Trophoblast cell (in vitro differentiated cells and primary cell): ENCODE measurements around the gene PLCB2.

Experiments used
- DNase-seq, 2 donors: peaks; one replicate each; pipeline ENCODE4 v3.0.0-alpha.2; 2016
- H2AFZ ChIP-seq: 2 replicates; pipeline ENCODE4 v1.6.1; 2013; ENCODE audit warnings: low read length, moderate library complexity, mild to moderate bottlenecking; ENCODE audit not compliant: insufficient read depth, poor library complexity
- H2AK5ac ChIP-seq: 2 replicates; pipeline ENCODE4 v1.6.1; 2013; ENCODE audit warnings: mild to moderate bottlenecking, low read length
- H2BK120ac ChIP-seq: 2 replicates; pipeline ENCODE4 v1.6.1; 2013; ENCODE audit warnings: low read length, mild to moderate bottlenecking, moderate library complexity; ENCODE audit not compliant: insufficient read depth, poor library complexity
- H2BK12ac ChIP-seq: 2 replicates; pipeline ENCODE4 v1.6.1; 2013; ENCODE audit warnings: mild to moderate bottlenecking, low read length, moderate library complexity
- H2BK5ac ChIP-seq: 2 replicates; pipeline ENCODE4 v1.6.1; 2013; ENCODE audit warnings: low read length, low read depth, moderate library complexity, mild to moderate bottlenecking; ENCODE audit not compliant: poor library complexity
- H3K14ac ChIP-seq: 2 replicates; pipeline ENCODE4 v1.6.1; 2013; ENCODE audit warnings: mild to moderate bottlenecking, low read length
- H3K18ac ChIP-seq: 2 replicates; pipeline ENCODE4 v1.6.1; 2013; ENCODE audit warnings: mild to moderate bottlenecking, low read length
- H3K23ac ChIP-seq: 2 replicates; pipeline ENCODE4 v1.6.1; 2013; ENCODE audit warnings: low read length
- H3K27ac ChIP-seq: 2 replicates; pipeline ENCODE4 v1.5.1; 2013; ENCODE audit warnings: low read depth, mild to moderate bottlenecking, inconsistent platforms, low read length, moderate library complexity
- H3K27me3 ChIP-seq: 2 replicates; pipeline ENCODE4 v1.6.1; 2013; ENCODE audit warnings: inconsistent platforms, mild to moderate bottlenecking, low read length, moderate library complexity; ENCODE audit not compliant: insufficient read depth
- H3K36me3 ChIP-seq, 2 experiments: 1 replicate in 1 of 2; 2 replicates in 1 of 2; pipeline ENCODE4 v1.6.1; 2013; ENCODE audit warnings: low read length in 2 of 2, mild to moderate bottlenecking in 2 of 2, moderate library complexity in 1 of 2; ENCODE audit not compliant: insufficient read depth in 2 of 2, control insufficient read depth in 1 of 2
- H3K4ac ChIP-seq: 2 replicates; pipeline ENCODE4 v1.6.1; 2013; ENCODE audit warnings: low read depth, mild to moderate bottlenecking, low read length, moderate library complexity
- H3K4me1 ChIP-seq, 2 experiments: 1 replicate in 1 of 2; 2 replicates in 1 of 2; pipeline ENCODE4 v1.6.1; 2013; ENCODE audit warnings: low read length in 2 of 2, mild to moderate bottlenecking in 2 of 2, moderate library complexity in 1 of 2; ENCODE audit not compliant: insufficient read depth in 2 of 2, control insufficient read depth in 1 of 2
- H3K4me2 ChIP-seq: 2 replicates; pipeline ENCODE4 v1.6.1; 2013; ENCODE audit warnings: inconsistent platforms, mild to moderate bottlenecking, low read length, moderate library complexity
- H3K4me3 ChIP-seq: 2 replicates; pipeline ENCODE4 v1.5.1; 2013; ENCODE audit warnings: mild to moderate bottlenecking, low read depth, low read length, inconsistent platforms
- H3K79me1 ChIP-seq: one replicate; pipeline ENCODE4 v1.6.1; 2013; ENCODE audit warnings: low read length
- H3K79me2 ChIP-seq: 2 replicates; pipeline ENCODE4 v1.6.1; 2013; ENCODE audit warnings: low read length, mild to moderate bottlenecking; ENCODE audit not compliant: control insufficient read depth, insufficient read depth, poor library complexity
- H3K9ac ChIP-seq: 2 replicates; pipeline ENCODE4 v1.6.1; 2013; ENCODE audit warnings: mild to moderate bottlenecking, low read length
- H3K9me3 ChIP-seq: 2 replicates; pipeline ENCODE4 v1.6.1; 2013; ENCODE audit warnings: low read depth, mild to moderate bottlenecking, control low read depth, inconsistent platforms, low read length; ENCODE audit not compliant: insufficient read depth
- H4K12ac ChIP-seq: 2 replicates; pipeline ENCODE4 v1.6.1; 2013; ENCODE audit warnings: low read depth, mild to moderate bottlenecking, low read length, moderate library complexity
- H4K8ac ChIP-seq: 2 replicates; pipeline ENCODE4 v1.6.1; 2013; ENCODE audit warnings: low read depth, mild to moderate bottlenecking, low read length, moderate library complexity
- H4K91ac ChIP-seq: one replicate; pipeline ENCODE4 v1.6.1; 2013; ENCODE audit warnings: low read depth, mild to moderate bottlenecking, low read length, moderate library complexity
- WGBS: extraction: QIAGEN DNeasy Blood & Tissue Kit; methylation state at CpG from one replicate; pipeline ENCODE4 v1.1.7; 2013; ENCODE audit warnings: missing lambda C conversion rate; ENCODE audit not compliant: insufficient read length, insufficient coverage; ENCODE audit errors: extremely low coverage; 5-methylcytosine and 5-hydroxymethylcytosine counted together

The PLCB2 gene

GRCh38 chr15:40328751-40329150, 21.0 kb upstream of the PLCB2 start:
- no peak overlapping the region for H3K9ac ChIP-seq
- no peak overlapping the region for H2AFZ ChIP-seq
- H3K27me3 ChIP-seq, result no peaks in the 10 kb centered on the region
- H3K4ac ChIP-seq, result peak overlapping the region; percentile 1
- peak overlapping the region; percentile 5 for H4K8ac ChIP-seq
- peak overlapping the region; percentile 75 for H4K91ac ChIP-seq
- peak overlapping the region; percentile 30 for H3K18ac ChIP-seq
- H3K9me3 ChIP-seq, result no peaks in the 10 kb centered on the region
- peak overlapping the region; percentile 36 for H2AK5ac ChIP-seq
- peak overlapping the region; percentile 75 for H2BK5ac ChIP-seq
- WGBS, result no CpG with 5 or more reads among the region's 5 CpGs
- peaks cover 5% of the 10 kb centered on the region for H3K79me2 ChIP-seq
- peak overlapping the region; percentile 12 for H2BK12ac ChIP-seq
- peaks cover 0 to 8% of the 10 kb centered on the region in 2 experiments for H3K36me3 ChIP-seq
- H3K27ac ChIP-seq, result peak overlapping the region; percentile 93
- H3K4me1 ChIP-seq, result peaks cover 36 to 57% of the 10 kb centered on the region in 2 experiments
- no peak overlapping the region for H3K4me3 ChIP-seq
- no peak for DNase-seq
- H3K23ac ChIP-seq, result no peak overlapping the region
- H3K4me2 ChIP-seq, result peak overlapping the region; percentile 54
- H3K14ac ChIP-seq, result peak overlapping the region; percentile 18
- H3K79me1 ChIP-seq, result peaks cover 48% of the 10 kb centered on the region
- peak overlapping the region; percentile 84 for H2BK120ac ChIP-seq
- no peak overlapping the region for H4K12ac ChIP-seq

DNA sequence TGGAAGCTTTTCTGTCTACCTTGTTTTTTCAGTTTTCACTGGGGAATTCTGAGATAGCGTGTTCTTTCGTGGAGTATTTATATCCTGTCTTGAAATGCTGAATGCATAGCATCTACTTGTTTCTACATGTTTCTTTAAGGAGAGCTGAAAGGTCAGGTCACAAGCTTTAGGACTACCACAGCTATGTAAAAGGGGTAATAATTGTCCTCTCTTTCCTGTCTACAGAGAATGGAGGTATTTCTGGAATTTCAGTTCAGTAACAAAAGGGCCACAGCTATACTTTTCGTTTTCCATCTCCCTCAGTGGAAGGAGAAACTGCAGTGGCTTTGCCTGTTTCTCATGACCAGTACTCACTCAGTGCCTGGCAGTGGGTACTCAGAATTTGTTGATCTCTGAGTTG, 20.4 kb upstream of the PLCB2 start:
- peak overlapping the region; percentile 5 for H4K8ac ChIP-seq
- no peak overlapping the region for H3K4me3 ChIP-seq
- H3K79me2 ChIP-seq, result peaks cover 4% of the 10 kb centered on the region
- H2BK120ac ChIP-seq, result peak overlapping the region; percentile 84
- WGBS, result no CpG with 5 or more reads among the region's 3 CpGs
- H2AK5ac ChIP-seq, result no peak overlapping the region
- H4K91ac ChIP-seq, result peak overlapping the region; percentile 75
- peak overlapping the region; percentile 18 for H3K14ac ChIP-seq
- DNase-seq, result no peak
- H3K9me3 ChIP-seq, result no peaks in the 10 kb centered on the region
- no peak overlapping the region for H3K9ac ChIP-seq
- H3K18ac ChIP-seq, result no peak overlapping the region
- no peak overlapping the region for H3K23ac ChIP-seq
- no peak overlapping the region for H4K12ac ChIP-seq
- H3K4me2 ChIP-seq, result peak overlapping the region; percentile 54
- H2BK5ac ChIP-seq, result peak overlapping the region; percentile 75
- H3K36me3 ChIP-seq, result peaks cover 0 to 8% of the 10 kb centered on the region in 2 experiments
- H3K79me1 ChIP-seq, result peaks cover 45% of the 10 kb centered on the region
- H3K27me3 ChIP-seq, result no peaks in the 10 kb centered on the region
- H3K4ac ChIP-seq, result peak overlapping the region; percentile 1
- peak overlapping the region; percentile 12 for H2BK12ac ChIP-seq
- no peak overlapping the region for H2AFZ ChIP-seq
- H3K4me1 ChIP-seq, result peaks cover 33 to 55% of the 10 kb centered on the region in 2 experiments
- peak overlapping the region; percentile 93 for H3K27ac ChIP-seq

DNA sequence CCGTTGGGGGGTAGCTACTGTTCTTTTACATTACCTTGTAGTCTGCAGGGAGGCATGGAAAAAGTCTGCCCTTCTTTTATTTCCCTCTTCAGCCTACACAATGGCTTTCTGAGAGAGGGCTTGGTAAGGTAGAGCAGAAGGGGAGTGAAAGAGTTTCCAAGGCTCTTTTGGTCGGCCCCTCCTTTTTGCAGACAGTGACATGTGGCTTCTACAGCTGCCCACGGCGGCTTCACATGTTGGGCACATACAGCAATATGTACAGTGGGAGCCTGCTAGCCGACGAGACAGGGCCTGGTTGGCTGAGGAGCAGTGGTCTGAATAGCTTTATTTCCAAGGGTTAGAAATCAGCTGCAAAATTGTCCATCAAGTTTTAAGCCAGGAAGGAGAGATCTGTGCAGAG, 19.7 kb upstream of the PLCB2 start:
- no CpG with 5 or more reads among the region's 6 CpGs for WGBS
- peaks cover 4% of the 10 kb centered on the region for H3K79me2 ChIP-seq
- H3K4me2 ChIP-seq, result peak overlapping the region; percentile 21
- H3K4me1 ChIP-seq, result peaks cover 39 to 61% of the 10 kb centered on the region in 2 experiments
- peak overlapping the region; percentile 96 for H2BK120ac ChIP-seq
- H3K27me3 ChIP-seq, result no peaks in the 10 kb centered on the region
- H2BK5ac ChIP-seq, result peak overlapping the region; percentile 89
- peak overlapping the region; percentile 63 for H3K14ac ChIP-seq
- H3K4me3 ChIP-seq, result no peak overlapping the region
- H3K18ac ChIP-seq, result peak overlapping the region; percentile 77
- H4K12ac ChIP-seq, result peak overlapping the region; percentile 32
- H3K9ac ChIP-seq, result no peak overlapping the region
- no peaks in the 10 kb centered on the region for H3K9me3 ChIP-seq
- peak overlapping the region; percentile 93 for H2BK12ac ChIP-seq
- peak overlapping the region; percentile 90 for H4K91ac ChIP-seq
- H3K23ac ChIP-seq, result no peak overlapping the region
- H3K27ac ChIP-seq, result peak overlapping the region; percentile 92
- H2AK5ac ChIP-seq, result peak overlapping the region; percentile 53
- peaks cover 0 to 8% of the 10 kb centered on the region in 2 experiments for H3K36me3 ChIP-seq
- no peak for DNase-seq
- H3K4ac ChIP-seq, result peak overlapping the region; percentile 18
- H4K8ac ChIP-seq, result peak overlapping the region; percentile 75
- H3K79me1 ChIP-seq, result peaks cover 49% of the 10 kb centered on the region
- no peak overlapping the region for H2AFZ ChIP-seq

DNA sequence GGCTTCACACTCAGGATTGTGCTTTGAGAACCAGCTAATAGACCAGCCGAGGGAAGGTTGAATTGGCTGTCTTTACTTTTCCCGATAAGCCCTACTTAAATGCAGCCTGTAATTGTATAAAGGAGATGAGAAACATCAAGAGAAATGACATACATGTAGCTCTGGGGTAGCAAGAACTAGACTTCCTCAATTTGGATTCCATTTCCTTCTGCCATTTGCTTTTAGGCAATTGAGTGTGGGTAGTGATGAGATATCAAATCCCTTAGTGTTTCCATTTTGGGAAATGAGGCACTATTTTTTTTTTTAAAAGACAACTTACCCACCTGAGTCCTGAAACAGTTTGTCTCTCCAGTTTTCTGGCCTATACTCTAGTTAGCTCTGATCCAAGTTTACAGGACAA, 18.0 kb upstream of the PLCB2 start:
- no peaks in the 10 kb centered on the region for H3K9me3 ChIP-seq
- no peak overlapping the region for H2AK5ac ChIP-seq
- H3K9ac ChIP-seq, result no peak overlapping the region
- H3K79me1 ChIP-seq, result peaks cover 49% of the 10 kb centered on the region
- H3K79me2 ChIP-seq, result peaks cover 4% of the 10 kb centered on the region
- H2BK5ac ChIP-seq, result no peak overlapping the region
- no peak overlapping the region for H3K18ac ChIP-seq
- H3K14ac ChIP-seq, result no peak overlapping the region
- H3K27me3 ChIP-seq, result no peaks in the 10 kb centered on the region
- no peak overlapping the region for H3K4me2 ChIP-seq
- no peak for DNase-seq
- no peak overlapping the region for H3K4me3 ChIP-seq
- H4K91ac ChIP-seq, result no peak overlapping the region
- no peak overlapping the region for H3K4ac ChIP-seq
- no peak overlapping the region for H4K8ac ChIP-seq
- peaks cover 41 to 58% of the 10 kb centered on the region in 2 experiments for H3K4me1 ChIP-seq
- no peak overlapping the region for H3K23ac ChIP-seq
- H2AFZ ChIP-seq, result no peak overlapping the region
- no CpG with 5 or more reads among the region's 2 CpGs for WGBS
- H3K27ac ChIP-seq, result no peak overlapping the region
- H2BK120ac ChIP-seq, result no peak overlapping the region
- H2BK12ac ChIP-seq, result no peak overlapping the region
- H4K12ac ChIP-seq, result no peak overlapping the region
- H3K36me3 ChIP-seq, result peaks cover 0 to 2% of the 10 kb centered on the region in 2 experiments
